Liver (tissue), 9 donors: Measurements from ENCODE around the gene TMIGD3. TPM values are rescaled to one million over a fixed set of nuclear protein-coding genes. Genes with fewer than 3 reads are reported as not detected.

Experiments
- DNase-seq: peaks from one replicate; pipeline ENCODE4 v3.0.0-alpha.2; 2017; ENCODE audit warnings: low spot score
- H3K27ac ChIP-seq, 2 donors: one replicate each; pipeline ENCODE4 v1.7.0; 2013; ENCODE audit warnings: inconsistent platforms in 2 of 2, low read length in 2 of 2, control low read depth in 1 of 2, low read depth in 1 of 2, mild to moderate bottlenecking in 1 of 2
- H3K27me3 ChIP-seq, 4 donors: one replicate each; pipeline versions ENCODE4 v1.6.1 to v1.7.0; 2013; ENCODE audit warnings: low read length in 3 of 4, inconsistent platforms in 1 of 4, mild to moderate bottlenecking in 1 of 4, moderate library complexity in 1 of 4; ENCODE audit not compliant: control insufficient read depth in 4 of 4, insufficient read depth in 4 of 4
- H3K36me3 ChIP-seq, 4 donors: one replicate each; pipeline versions ENCODE4 v1.6.1 to v1.7.0; 2013; ENCODE audit warnings: low read length in 3 of 4, mild to moderate bottlenecking in 3 of 4, low read depth in 1 of 4, moderate library complexity in 1 of 4; ENCODE audit not compliant: control insufficient read depth in 4 of 4, insufficient read depth in 3 of 4
- H3K4me1 ChIP-seq, 4 donors: one replicate each; pipeline versions ENCODE4 v1.6.1 to v1.7.0; 2013; ENCODE audit warnings: low read length in 3 of 4, mild to moderate bottlenecking in 3 of 4, moderate library complexity in 1 of 4; ENCODE audit not compliant: control insufficient read depth in 4 of 4, insufficient read depth in 4 of 4
- H3K4me3 ChIP-seq, 3 donors: one replicate each; pipeline versions ENCODE4 v1.6.1 to v1.7.0; 2013; ENCODE audit warnings: low read length in 3 of 3, control low read depth in 1 of 3, low read depth in 1 of 3, mild to moderate bottlenecking in 1 of 3
- H3K9ac ChIP-seq, 2 donors: one replicate each; pipeline ENCODE4 v1.7.0; 2013; ENCODE audit warnings: low read length in 2 of 2, mild to moderate bottlenecking in 2 of 2, moderate library complexity in 2 of 2, control low read depth in 1 of 2, low read depth in 1 of 2
- H3K9me3 ChIP-seq, 4 donors: one replicate each; pipeline versions ENCODE4 v1.6.1 to v1.7.0; 2013; ENCODE audit warnings: low read length in 3 of 4; ENCODE audit not compliant: control insufficient read depth in 4 of 4
- ATF3 ChIP-seq: IDR thresholded peaks from 2 replicates; pipeline ENCODE4 v1.6.1; 2016; ENCODE audit warnings: antibody characterized with exemption
- CTCF ChIP-seq: fragments of 150-350 bp; IDR thresholded peaks from 2 replicates; pipeline ENCODE4 v1.5.1; 2017; ENCODE audit warnings: improper control_type of control experiment, low read depth, low read length; ENCODE audit not compliant: missing input control
- EGR1 ChIP-seq, 2 donors: IDR thresholded peaks; 2 replicates each; pipeline ENCODE4 v1.6.1; 2016 to 2018; ENCODE audit warnings: antibody characterized with exemption in 2 of 2, low read depth in 2 of 2
- FOXA1 ChIP-seq: IDR thresholded peaks from 2 replicates; pipeline ENCODE4 v1.6.1; 2016; ENCODE audit warnings: antibody characterized with exemption
- FOXA2 ChIP-seq: IDR thresholded peaks from 2 replicates; pipeline ENCODE4 v1.6.1; 2016; ENCODE audit warnings: antibody characterized with exemption
- GABPA ChIP-seq, 2 donors: IDR thresholded peaks in 1 of 2; conservative IDR thresholded peaks in 1 of 2; 2 replicates each; pipeline ENCODE4 v1.6.1; 2016; ENCODE audit warnings: antibody characterized with exemption in 2 of 2, mild to moderate bottlenecking in 1 of 2, moderate library complexity in 1 of 2
- HNF4A ChIP-seq, 2 donors: conservative IDR thresholded peaks; 2 replicates each; pipeline ENCODE4 v1.6.1; 2016; ENCODE audit warnings: antibody characterized with exemption in 2 of 2, mild to moderate bottlenecking in 2 of 2
- HNF4G ChIP-seq: IDR thresholded peaks from 2 replicates; pipeline ENCODE4 v1.6.1; 2016; ENCODE audit warnings: antibody characterized with exemption
- JUND ChIP-seq, 2 donors: IDR thresholded peaks; 2 replicates each; pipeline ENCODE4 v1.6.1; 2016; ENCODE audit warnings: antibody characterized with exemption in 2 of 2
- NR2F2 ChIP-seq: IDR thresholded peaks from 2 replicates; pipeline ENCODE4 v1.6.1; 2016; ENCODE audit warnings: antibody characterized with exemption
- RAD21 ChIP-seq, 2 donors: IDR thresholded peaks; 2 replicates each; pipeline ENCODE4 v1.6.1; 2016; ENCODE audit warnings: antibody characterized with exemption in 2 of 2, mild to moderate bottlenecking in 2 of 2
- REST ChIP-seq: IDR thresholded peaks from 2 replicates; pipeline ENCODE4 v1.6.1; 2016; ENCODE audit warnings: antibody characterized with exemption, mild to moderate bottlenecking
- RXRA ChIP-seq, 2 donors: IDR thresholded peaks; 2 replicates each; pipeline ENCODE4 v1.6.1; 2017 to 2018; ENCODE audit warnings: antibody characterized with exemption in 2 of 2, mild to moderate bottlenecking in 1 of 2
- SP1 ChIP-seq: IDR thresholded peaks from 2 replicates; pipeline ENCODE4 v1.6.1; 2018; ENCODE audit warnings: antibody characterized with exemption, mild to moderate bottlenecking
- TAF1 ChIP-seq: conservative IDR thresholded peaks from 2 replicates; pipeline ENCODE4 v1.6.1; 2016; ENCODE audit warnings: antibody characterized with exemption, mild to moderate bottlenecking
- YY1 ChIP-seq: IDR thresholded peaks from 2 replicates; pipeline ENCODE4 v1.6.1; 2016; ENCODE audit warnings: antibody characterized with exemption, mild to moderate bottlenecking
- WGBS: extraction: QIAGEN DNeasy Blood & Tissue Kit; methylation state at CpG from one replicate; pipeline ENCODE4 v1.1.7; 2013; 5-methylcytosine and 5-hydroxymethylcytosine counted together
- polyA plus RNA-seq, 2 donors: library from polyadenylated mRNA; stranded (reverse) in 1 of 2; unstranded in 1 of 2; fragments of 200-250 nt in 1 of 2; fragments of >200 nt in 1 of 2; fragmentation: Nextera tagmentation in 1 of 2; extraction: Ambion mirVana in 1 of 2; gene quantifications; one replicate each; pipeline versions ENCODE4 v1.2.1 to v1.2.3, GENCODE V29; 2013 to 2015
- total RNA-seq, 2 donors: library from RNA; depleted of rRNA; stranded (reverse); fragments of >200 nt; gene quantifications; one replicate each; pipeline ENCODE4 v1.2.3, GENCODE V29; 2014
- TF ChIP-seq, protein P1 (sequence below): IDR thresholded peaks from 2 replicates; pipeline ENCODE4 v1.6.1; 2016; ENCODE audit warnings: antibody characterized with exemption
- TF ChIP-seq, protein P2 (sequence below): IDR thresholded peaks from 2 replicates; pipeline ENCODE4 v1.6.1; 2016; ENCODE audit warnings: antibody characterized with exemption
- donor health status: healthy.
- donor health status: healthy.
- donor health status: healthy.
- donor health status: healthy.
- donor health status: healthy.

The TMIGD3 gene
- total and polyA plus RNA-seq, 4 donors = 2.6 to 5.9 (median 4.6) TPM

- no peak for TF ChIP-seq HNF4A (conservative IDR thresholded peaks at IDR 0.05)
- TF ChIP-seq EGR1 (IDR thresholded peaks at IDR 0.05; ENCODE audit: low read depth in 2 of 2) = no peak
- TF ChIP-seq SP1 = no peak
- no peak for TF ChIP-seq REST
- TF ChIP-seq RAD21 (IDR thresholded peaks at IDR 0.05) = no peak
- TF ChIP-seq JUND (IDR thresholded peaks at IDR 0.05) = no peak
- TF ChIP-seq YY1 = no peak
- TF ChIP-seq GABPA (IDR thresholded peaks at IDR 0.05 in 1 of 2, conservative IDR thresholded peaks at IDR 0.05 in 1 of 2) = no peak
- TF ChIP-seq TAF1 = no peak
- no peak for TF ChIP-seq ATF3
- TF ChIP-seq FOXA1 = no peak
- TF ChIP-seq NR2F2 = no peak
- no peak for TF ChIP-seq HNF4G
- no peak for TF ChIP-seq FOXA2
- no peak for TF ChIP-seq RXRA (IDR thresholded peaks at IDR 0.05)
- TF ChIP-seq, protein P1, sequence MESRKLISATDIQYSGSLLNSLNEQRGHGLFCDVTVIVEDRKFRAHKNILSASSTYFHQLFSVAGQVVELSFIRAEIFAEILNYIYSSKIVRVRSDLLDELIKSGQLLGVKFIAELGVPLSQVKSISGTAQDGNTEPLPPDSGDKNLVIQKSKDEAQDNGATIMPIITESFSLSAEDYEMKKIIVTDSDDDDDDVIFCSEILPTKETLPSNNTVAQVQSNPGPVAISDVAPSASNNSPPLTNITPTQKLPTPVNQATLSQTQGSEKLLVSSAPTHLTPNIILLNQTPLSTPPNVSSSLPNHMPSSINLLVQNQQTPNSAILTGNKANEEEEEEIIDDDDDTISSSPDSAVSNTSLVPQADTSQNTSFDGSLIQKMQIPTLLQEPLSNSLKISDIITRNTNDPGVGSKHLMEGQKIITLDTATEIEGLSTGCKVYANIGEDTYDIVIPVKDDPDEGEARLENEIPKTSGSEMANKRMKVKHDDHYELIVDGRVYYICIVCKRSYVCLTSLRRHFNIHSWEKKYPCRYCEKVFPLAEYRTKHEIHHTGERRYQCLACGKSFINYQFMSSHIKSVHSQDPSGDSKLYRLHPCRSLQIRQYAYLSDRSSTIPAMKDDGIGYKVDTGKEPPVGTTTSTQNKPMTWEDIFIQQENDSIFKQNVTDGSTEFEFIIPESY = no peak
- no peak for TF ChIP-seq CTCF
- TF ChIP-seq, protein P2, sequence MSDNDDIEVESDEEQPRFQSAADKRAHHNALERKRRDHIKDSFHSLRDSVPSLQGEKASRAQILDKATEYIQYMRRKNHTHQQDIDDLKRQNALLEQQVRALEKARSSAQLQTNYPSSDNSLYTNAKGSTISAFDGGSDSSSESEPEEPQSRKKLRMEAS = no peak
- Histone ChIP-seq H3K4me3 (no peak overlapping the region), H3K4me1 (peaks cover 2 to 16% (median 11%) of the 10 kb centered on the region in 4 donors), H3K9me3 (no peaks in the 10 kb centered on the region), H3K27me3 (no peaks in the 10 kb centered on the region), H3K9ac (no peak overlapping the region), H3K36me3 (peaks cover 5 to 50% (median 43%) of the 10 kb centered on the region in 4 donors), H3K27ac (no peak overlapping the region)
- DNase-seq = no peak
- 83% methylated on average over 5 of the region's 5 CpGs for WGBS
These were observed 48.4 kb downstream of the TMIGD3 start for GRCh38 chr1:111454859-111455641.
